CD4-positive, alpha-beta T cell treated with Interleukin-17A for 1 hour (primary cell): ENCODE results near the gene LTV1.

Experiments used
- DNase-seq: peaks from one replicate; pipeline ENCODE4 v3.0.0-alpha.2; 2020

LTV1 gene

GRCh38 chr6:143896126-143896860, 53.2 kb downstream of the LTV1 start:
- DNase-seq, result no peak

- no peak for DNase-seq
These were observed 57.2 kb downstream of the LTV1 start for GRCh38 chr6:143900358-143900757.

- DNase-seq, result no peak
These were observed 59.0 kb downstream of the LTV1 start for GRCh38 chr6:143901885-143902750.

GRCh38 chr6:143902827-143903226, 59.7 kb downstream of the LTV1 start:
- no peak for DNase-seq

GRCh38 chr6:143911028-143911427, 67.9 kb downstream of the LTV1 start:
- DNase-seq, result no peak

- no peak for DNase-seq
These were observed 69.5 kb downstream of the LTV1 start for GRCh38 chr6:143912671-143913070.
